K562 (cell line): ENCODE results near the gene SLC19A1. TPM values are rescaled to one million over a fixed set of nuclear protein-coding genes. Genes with fewer than 3 reads are reported as not detected.

Experiments used
- MGA ChIP-seq: fragments of 450-650 bp; IDR thresholded peaks from 2 replicates; pipeline ENCODE4 v1.6.1; 2016; ENCODE audit warnings: mild to moderate bottlenecking, moderate library complexity
- polyA plus RNA-seq, 8 experiments: library from polyadenylated mRNA; depleted of rRNA in 4 of 8; stranded (reverse) in 5 of 8; unstranded in 3 of 8; fragments of >200 nt; fragmentation: Nextera tagmentation in 2 of 8; fragmentation: Illumina TruSeq in 1 of 8; extraction: Ambion mirVana in 2 of 8; extraction: Trizol in 1 of 8; gene quantifications; 2 replicates each; pipeline versions ENCODE4 v1.2.1 to v1.2.3, GENCODE V29; 2011 to 2014; ENCODE audit warnings: inconsistent platforms in 1 of 8, missing spikeins in 1 of 8
- total RNA-seq, 7 experiments: library from RNA; depleted of rRNA in 6 of 7; stranded (reverse); fragments of >200 nt in 6 of 7; fragmentation: Illumina TruSeq in 2 of 7; extraction: Trizol in 2 of 7; gene quantifications; 2 replicates each; pipeline versions ENCODE4 v1.2.1 to v1.2.3, GENCODE V29; 2011 to 2021; ENCODE audit warnings: low replicate concordance in 1 of 7

The SLC19A1 gene
- total and polyA plus RNA-seq, 9 of the 15 experiments (the other 6 are each of a cell fraction or from before 2014, with no cell fraction given), result 0.65 to 88.7 (median 12.0) TPM

GRCh38 chr21:45549626-45550463 is 7.6 kb upstream of the SLC19A1 start (continued):
- TF ChIP-seq MGA, result peak; percentile 47; the same call in 1 of the 2 replicates
